ENCODE results near the gene TNFRSF21.
A peak's percentile ranks its signal among the peaks of the same experiment; 100 is the strongest.

- TF ChIP-seq CTCF (IDR thresholded peaks at IDR 0.05) (no peak), EZH2 (IDR thresholded peaks at IDR 0.05; ENCODE audit: borderline replicate concordance, insufficient read depth, low read depth, low read length, poor library complexity, severe bottlenecking) (peak; percentile 51)
Observed at GRCh38 chr6:47308552-47309290, 984 bp downstream of the TNFRSF21 start.
